Fibroblast of lung (primary cell): ENCODE measurements around the gene FSTL4. TPM values are rescaled to one million over a fixed set of nuclear protein-coding genes. Genes with fewer than 3 reads are reported as not detected.

Experiments
- DNase-seq, 2 donors: peaks; one replicate each; pipeline versions ENCODE4 v3.0.0 to v3.0.0-alpha.2; 2010; ENCODE audit warnings: low read depth in 2 of 2
- H2AFZ ChIP-seq: 2 replicates; pipeline ENCODE4 v1.5.1; 2012; ENCODE audit warnings: low read length, control low read depth, inconsistent platforms
- H3K27ac ChIP-seq: 2 replicates; pipeline ENCODE4 v1.5.1; 2011; ENCODE audit warnings: low read length, control low read depth; ENCODE audit not compliant: insufficient read depth
- H3K27me3 ChIP-seq: 2 replicates; pipeline ENCODE4 v1.5.1; 2011; ENCODE audit warnings: mild to moderate bottlenecking, low read length; ENCODE audit not compliant: control insufficient read depth, insufficient read depth
- H3K36me3 ChIP-seq: 2 replicates; pipeline ENCODE4 v1.5.1; 2011; ENCODE audit warnings: low read length; ENCODE audit not compliant: control insufficient read depth, insufficient read depth
- H3K4me1 ChIP-seq: 2 replicates; pipeline ENCODE4 v1.5.1; 2011; ENCODE audit warnings: low read length; ENCODE audit not compliant: control insufficient read depth, insufficient read depth; ENCODE audit errors: extremely low read depth
- H3K4me2 ChIP-seq: 2 replicates; pipeline ENCODE4 v1.5.1; 2011; ENCODE audit warnings: low read length, control low read depth; ENCODE audit not compliant: insufficient read depth; ENCODE audit errors: extremely low read depth
- H3K4me3 ChIP-seq, 4 experiments: fragments of 200-600 bp in 1 of 4; sonication (generic) in 1 of 4; replicated peaks in 1 of 4; 2 replicates each; pipeline ENCODE4 v1.5.1; 2011 to 2016; ENCODE audit warnings: low read length in 4 of 4, low read depth in 3 of 4, mild to moderate bottlenecking in 3 of 4, control low read depth in 2 of 4, inconsistent platforms in 1 of 4, mixed read lengths in 1 of 4; ENCODE audit not compliant: insufficient read depth in 1 of 4; ENCODE audit errors: control extremely low read depth in 1 of 4
- H3K79me2 ChIP-seq: 2 replicates; pipeline ENCODE4 v1.5.1; 2012; ENCODE audit warnings: mild to moderate bottlenecking, low read length, inconsistent platforms; ENCODE audit not compliant: control insufficient read depth, insufficient read depth
- H3K9ac ChIP-seq: 2 replicates; pipeline ENCODE4 v1.5.1; 2011; ENCODE audit warnings: mild to moderate bottlenecking, low read length, control low read depth; ENCODE audit not compliant: insufficient read depth
- H3K9me3 ChIP-seq: 2 replicates; pipeline ENCODE4 v1.5.1; 2012; ENCODE audit warnings: low read depth, low read length; ENCODE audit not compliant: control insufficient read depth, insufficient read depth
- H4K20me1 ChIP-seq: 2 replicates; pipeline ENCODE4 v1.5.1; 2011; ENCODE audit warnings: low read length; ENCODE audit not compliant: control insufficient read depth, insufficient read depth; ENCODE audit errors: extremely low read depth
- CTCF ChIP-seq, 2 donors: IDR thresholded peaks in 1 of 2; conservative IDR thresholded peaks in 1 of 2; 1 replicate in 1 of 2; 2 replicates in 1 of 2; pipeline ENCODE4 v1.5.1; 2011 to 2012; ENCODE audit warnings: low read length in 2 of 2, control low read depth in 1 of 2, inconsistent platforms in 1 of 2, low read depth in 1 of 2, mild to moderate bottlenecking in 1 of 2
- EZH2 ChIP-seq: IDR thresholded peaks from 2 replicates; pipeline ENCODE4 v1.5.1; 2012; ENCODE audit warnings: low read length, control low read depth, mild to moderate bottlenecking; ENCODE audit errors: missing control alignments
- polyA plus RNA-seq, 2 donors: library from polyadenylated mRNA; depleted of rRNA in 1 of 2; stranded (reverse) in 1 of 2; unstranded in 1 of 2; fragments of >200 nt; gene quantifications; 2 replicates each; pipeline ENCODE4 v1.2.1, GENCODE V29; 2011 to 2012; ENCODE audit warnings: missing spikeins in 1 of 2
- total RNA-seq: library from RNA; depleted of rRNA; stranded (reverse); fragments of >200 nt; gene quantifications from 2 replicates; pipeline ENCODE4 v1.2.1, GENCODE V29; 2014

The FSTL4 gene
- total and polyA plus RNA-seq, 2 donors (not counting 1 experiment from before 2014, with no cell fraction given) = 0.17 to 0.33 TPM

- no peak overlapping the region for H3K4me2 ChIP-seq
- H3K4me1 ChIP-seq = no peaks in the 10 kb centered on the region
- no peak overlapping the region for H3K4me3 ChIP-seq
- H3K27ac ChIP-seq = no peak overlapping the region
- H3K27me3 ChIP-seq = peaks cover 16% of the 10 kb centered on the region
- DNase-seq = no peak
- no peaks in the 10 kb centered on the region for H4K20me1 ChIP-seq
- no peaks in the 10 kb centered on the region for H3K79me2 ChIP-seq
- H3K9ac ChIP-seq = no peak overlapping the region
- no peaks in the 10 kb centered on the region for H3K36me3 ChIP-seq
- no peak for TF ChIP-seq CTCF (conservative IDR thresholded peaks at IDR 0.05 in 1 of 2, IDR thresholded peaks at IDR 0.05 in 1 of 2; ENCODE audit: low read depth in 1 of 2, low read length in 2 of 2)
- TF ChIP-seq EZH2 = no peak
- no peak overlapping the region for H2AFZ ChIP-seq
- H3K9me3 ChIP-seq = no peaks in the 10 kb centered on the region
Observed at GRCh38 chr5:133261993-133262392, 350.3 kb downstream of the FSTL4 start.

- TF ChIP-seq EZH2 (no peak), CTCF (conservative IDR thresholded peaks at IDR 0.05 in 1 of 2, IDR thresholded peaks at IDR 0.05 in 1 of 2; ENCODE audit: low read depth in 1 of 2, low read length in 2 of 2) (peak; percentile 15 to 30)
- no peaks in the 10 kb centered on the region for H3K4me1 ChIP-seq
- H3K9ac ChIP-seq = no peak overlapping the region
- no peak overlapping the region for H3K4me3 ChIP-seq
- no peak overlapping the region for H3K4me2 ChIP-seq
- no peak for DNase-seq
- H3K79me2 ChIP-seq = no peaks in the 10 kb centered on the region
- no peak overlapping the region for H3K27ac ChIP-seq
- peaks cover 16% of the 10 kb centered on the region for H3K27me3 ChIP-seq
- H2AFZ ChIP-seq = no peak overlapping the region
- no peaks in the 10 kb centered on the region for H3K9me3 ChIP-seq
- H3K36me3 ChIP-seq = no peaks in the 10 kb centered on the region
- H4K20me1 ChIP-seq = no peaks in the 10 kb centered on the region
Observed at GRCh38 chr5:133260715-133261114, 351.6 kb downstream of the FSTL4 start.

GRCh38 chr5:133259199-133259997 lies 352.9 kb downstream of the FSTL4 start:
- Histone ChIP-seq H3K9ac (no peak overlapping the region), H3K27ac (no peak overlapping the region), H3K36me3 (no peaks in the 10 kb centered on the region), H4K20me1 (no peaks in the 10 kb centered on the region), H3K4me3 (no peak overlapping the region), H3K9me3 (no peaks in the 10 kb centered on the region), H3K4me2 (no peak overlapping the region), H3K79me2 (no peaks in the 10 kb centered on the region), H3K4me1 (no peaks in the 10 kb centered on the region), H3K27me3 (peaks cover 18% of the 10 kb centered on the region), H2AFZ (no peak overlapping the region)
- no peak for DNase-seq
- TF ChIP-seq EZH2 (no peak), CTCF (conservative IDR thresholded peaks at IDR 0.05 in 1 of 2, IDR thresholded peaks at IDR 0.05 in 1 of 2; ENCODE audit: low read depth in 1 of 2, low read length in 2 of 2) (no peak)
